Suppressor macrophage treated with lipopolysaccharide for 1 hour (primary cell): ENCODE data around the gene WWC2.
"Not testable (repeated sequence)": the region's sequence is repeated elsewhere in the genome, so short reads cannot be mapped to it uniquely, and the experiment has no call there.

ENCODE experiments used
- DNase-seq, 3 donors: peaks; one replicate each; pipeline ENCODE4 v3.0.0-alpha.2; 2020 to 2022

Gene WWC2

GRCh38 chr4:183101956-183102480 is 3.0 kb downstream of the WWC2 start:
- DNase-seq, result no peak

DNA sequence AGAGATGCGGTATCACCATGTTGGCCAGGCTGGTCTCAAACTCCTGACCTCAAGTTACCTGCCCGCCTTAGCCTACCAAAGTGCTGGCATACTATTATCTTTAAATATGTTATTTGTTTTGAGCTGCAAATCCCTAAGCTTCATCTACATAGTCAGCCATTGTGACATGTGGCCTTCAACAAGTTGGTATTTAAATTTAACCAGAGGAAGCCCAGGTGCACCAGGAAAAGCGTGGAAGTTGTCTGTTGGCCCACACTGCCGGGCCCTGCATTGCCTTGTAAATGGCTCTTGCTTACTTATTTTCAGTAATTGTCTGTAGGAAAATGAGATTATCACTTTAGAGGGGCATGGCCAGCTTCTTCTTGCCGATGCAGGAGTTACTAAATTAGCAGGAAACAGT is 6.0 kb downstream of the WWC2 start:
- no peak for DNase-seq

- no peak for DNase-seq
Observed at GRCh38 chr4:183106839-183107238, 7.8 kb downstream of the WWC2 start.

DNA sequence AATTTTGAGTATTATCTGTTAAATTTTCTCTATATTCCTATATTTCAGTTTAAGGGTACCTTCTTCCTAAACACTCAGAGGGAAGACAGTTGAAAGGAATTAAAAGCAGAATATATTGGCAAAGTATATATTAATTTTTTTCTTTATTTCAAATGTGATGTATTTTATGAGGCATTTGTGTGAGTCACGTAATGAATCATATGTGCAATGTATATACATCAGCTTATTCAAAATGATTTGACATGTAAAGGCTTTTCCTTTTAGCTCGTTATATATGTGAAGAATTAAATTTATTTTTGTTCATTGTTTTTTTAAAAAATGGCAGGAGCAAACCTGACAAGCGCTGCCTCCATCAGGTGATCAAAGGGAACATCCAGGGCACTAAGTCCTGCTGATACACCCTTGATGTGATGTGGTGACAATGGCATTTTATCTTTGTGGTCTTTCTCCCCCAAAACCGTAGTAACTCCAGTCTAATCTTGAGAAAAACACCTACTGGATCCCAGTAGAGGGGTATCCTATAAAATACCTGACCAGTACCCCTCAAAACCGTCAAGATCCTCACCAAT is 8.9 kb downstream of the WWC2 start:
- DNase-seq, result no peak

- no peak for DNase-seq
Observed at GRCh38 chr4:183110244-183110643, 11.2 kb downstream of the WWC2 start.

DNA sequence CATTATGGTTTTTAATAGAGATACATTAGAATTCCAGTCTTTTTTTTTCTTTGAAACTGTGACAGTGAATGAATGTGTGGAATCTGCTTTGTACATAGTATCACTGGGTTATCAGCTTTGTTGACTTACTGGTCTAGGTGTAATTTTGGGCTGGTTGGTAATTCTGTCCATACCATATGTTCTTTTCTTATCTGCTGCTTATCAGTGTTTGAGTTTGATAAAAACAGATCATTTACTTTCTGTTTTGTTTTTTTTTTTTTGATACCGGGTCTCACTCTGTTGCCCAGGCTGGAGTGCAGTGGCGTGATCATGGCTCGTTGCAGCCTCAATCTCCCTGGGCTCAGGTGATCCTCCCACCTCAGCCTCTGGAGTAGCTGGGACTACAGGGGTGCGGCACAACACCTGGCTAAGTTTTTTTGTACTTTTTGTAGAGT is 12.4 kb downstream of the WWC2 start:
- no peak for DNase-seq

- no peak for DNase-seq
Observed at GRCh38 chr4:183118141-183118540, 19.1 kb downstream of the WWC2 start.

DNA sequence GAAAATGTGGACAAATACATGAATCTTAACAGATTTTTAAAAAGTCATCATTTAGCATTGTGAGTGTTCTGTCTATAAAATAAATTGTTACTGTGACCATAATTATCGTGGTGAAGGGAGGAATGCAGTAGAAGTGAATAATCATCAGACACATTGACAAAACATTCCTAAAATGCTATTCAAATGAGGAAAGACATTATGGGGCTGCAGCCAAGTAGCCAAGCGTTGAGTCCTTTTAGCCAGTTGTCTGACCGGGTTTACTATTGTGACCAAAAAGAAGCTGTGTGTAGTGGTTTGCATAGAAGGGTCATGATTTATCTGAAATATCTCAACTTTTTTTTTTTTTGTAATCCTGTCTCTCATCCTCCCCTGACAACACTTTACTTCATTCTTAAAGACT is 19.5 kb downstream of the WWC2 start:
- no peak for DNase-seq

DNA sequence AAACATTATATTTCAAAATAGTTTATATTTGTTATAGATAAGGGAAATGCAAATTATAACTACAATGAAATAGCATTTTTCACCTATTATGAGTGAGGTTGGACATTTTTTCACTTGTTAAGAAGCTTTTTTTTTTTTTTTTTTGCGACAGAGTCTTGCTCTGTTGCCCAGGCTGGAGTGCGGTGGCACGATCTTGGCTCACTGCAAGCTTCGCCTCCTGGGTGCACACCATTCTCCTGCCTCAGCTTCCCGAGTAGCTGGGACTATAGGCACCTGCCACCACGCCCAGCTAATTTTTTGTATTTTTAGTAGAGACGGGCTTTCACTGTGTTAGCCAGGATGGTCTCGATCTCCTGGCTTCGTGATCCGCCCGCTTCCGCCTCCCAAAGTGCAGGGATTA is 22.6 kb downstream of the WWC2 start:
- not testable (repeated sequence) for DNase-seq

- no peak for DNase-seq
Observed at GRCh38 chr4:183124228-183124627, 25.2 kb downstream of the WWC2 start.

DNA sequence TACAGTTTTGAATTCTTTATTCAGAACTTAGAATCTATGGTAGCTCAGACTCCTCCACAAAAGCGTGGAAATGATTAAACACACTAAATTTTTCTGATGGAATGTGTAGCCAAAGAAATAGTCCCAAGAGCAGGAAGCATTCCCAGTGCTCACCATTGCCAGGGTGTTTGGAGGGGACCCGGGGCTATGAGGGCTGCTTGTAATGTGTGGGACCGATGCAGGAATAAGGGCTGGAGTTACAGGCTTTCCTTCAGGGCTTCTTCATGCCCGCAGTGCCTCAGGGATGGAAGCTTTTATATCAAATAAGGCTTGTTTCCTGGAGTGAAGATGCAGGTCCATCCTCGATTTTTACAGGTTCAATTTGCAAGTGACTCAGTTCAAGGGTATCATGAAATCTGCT is 25.8 kb downstream of the WWC2 start:
- DNase-seq, result no peak

- DNase-seq, result no peak
Observed at GRCh38 chr4:183129125-183129524, 30.1 kb downstream of the WWC2 start.

DNA sequence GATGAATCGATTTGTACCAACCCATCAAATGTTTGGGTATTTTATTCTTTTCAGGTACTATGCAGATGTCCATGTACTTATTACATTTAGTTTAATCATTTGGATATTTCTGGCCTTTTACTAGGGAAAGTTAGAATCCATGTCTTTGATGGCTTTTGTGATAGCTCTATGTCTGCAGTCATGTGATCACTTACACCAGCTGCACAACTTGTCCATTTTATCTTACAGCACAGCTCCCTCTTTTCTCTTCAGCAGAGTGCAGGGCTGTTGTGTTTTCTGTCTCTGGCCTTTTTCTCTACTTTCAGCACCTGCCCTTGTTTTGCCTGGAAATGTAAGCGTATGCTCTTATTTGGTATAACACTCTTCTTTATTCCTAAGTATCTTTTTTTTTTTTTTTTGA is 30.6 kb downstream of the WWC2 start:
- DNase-seq, result no peak

GRCh38 chr4:183130328-183131155 is 31.5 kb downstream of the WWC2 start:
- no peak for DNase-seq

GRCh38 chr4:183132081-183132480 is 33.0 kb downstream of the WWC2 start:
- DNase-seq, result no peak

DNA sequence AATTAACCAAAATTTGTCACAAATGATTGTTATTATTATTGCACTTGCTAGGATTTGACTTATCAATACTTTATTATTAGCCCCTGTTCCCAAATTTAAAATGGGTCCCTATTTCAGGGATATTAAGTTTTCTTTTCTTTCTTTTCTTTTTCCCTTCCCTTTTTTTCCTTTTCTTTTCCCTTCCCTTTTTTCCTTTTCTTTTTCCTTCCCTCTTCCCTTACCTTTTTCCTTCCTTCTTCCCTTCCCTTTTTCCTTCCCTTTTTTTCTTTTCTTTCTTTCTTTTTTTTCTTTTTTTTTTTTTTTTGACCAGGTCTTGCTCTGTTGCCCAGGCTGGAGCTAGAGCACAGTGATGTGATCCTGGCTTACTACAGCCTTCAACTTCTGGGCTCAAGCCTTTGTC is 33.8 kb downstream of the WWC2 start:
- DNase-seq, result no peak

DNA sequence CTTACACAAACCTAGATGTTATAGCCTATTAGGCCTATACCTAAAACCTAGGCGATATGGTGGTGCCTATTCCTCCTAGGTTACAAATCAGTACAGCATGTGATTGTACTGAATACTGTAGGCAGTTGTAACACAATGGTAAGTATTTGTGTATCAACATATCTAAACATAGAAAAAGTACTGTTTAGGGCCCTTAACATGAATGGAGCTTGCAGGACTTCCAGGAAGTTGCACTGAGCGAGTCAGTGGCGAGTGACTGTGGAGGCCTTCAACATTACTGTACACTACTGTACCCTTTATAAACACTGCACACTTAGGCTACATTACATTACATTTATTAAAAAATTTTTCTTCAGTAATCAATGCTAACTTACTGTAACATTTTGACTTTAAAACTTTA is 37.8 kb downstream of the WWC2 start:
- DNase-seq, result no peak

DNA sequence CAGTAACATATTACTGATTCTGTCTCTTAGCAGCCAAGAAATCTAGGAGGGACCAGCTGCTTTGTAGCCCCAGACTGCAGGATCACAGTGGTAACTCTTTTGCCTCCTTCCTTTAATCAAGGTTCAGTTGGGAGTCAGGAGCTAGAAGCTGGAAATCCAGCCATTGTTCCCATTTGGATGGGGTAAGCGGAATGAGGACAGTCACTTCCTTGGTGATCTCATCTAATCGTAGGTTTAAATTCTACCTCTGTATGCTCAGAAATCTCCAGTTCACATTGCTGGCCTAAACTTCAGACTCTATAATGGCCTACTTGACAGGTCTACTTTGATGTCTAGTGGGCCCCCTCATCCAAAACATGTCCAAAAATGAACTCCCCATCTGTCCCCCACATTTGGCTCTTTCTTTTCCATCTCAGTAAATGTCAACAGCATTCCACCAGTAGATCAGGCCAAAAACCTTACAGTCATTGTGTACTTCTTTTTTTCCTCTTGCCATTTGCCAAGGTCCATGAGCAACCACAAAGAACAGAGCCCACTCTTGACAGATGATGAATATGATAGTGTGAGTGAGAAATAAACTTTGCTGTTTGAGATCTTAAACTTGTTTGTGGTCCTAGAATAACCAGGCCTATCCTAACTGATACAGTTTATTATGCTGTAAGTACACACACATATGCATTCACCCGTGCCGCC is 40.1 kb downstream of the WWC2 start:
- no peak for DNase-seq

DNA sequence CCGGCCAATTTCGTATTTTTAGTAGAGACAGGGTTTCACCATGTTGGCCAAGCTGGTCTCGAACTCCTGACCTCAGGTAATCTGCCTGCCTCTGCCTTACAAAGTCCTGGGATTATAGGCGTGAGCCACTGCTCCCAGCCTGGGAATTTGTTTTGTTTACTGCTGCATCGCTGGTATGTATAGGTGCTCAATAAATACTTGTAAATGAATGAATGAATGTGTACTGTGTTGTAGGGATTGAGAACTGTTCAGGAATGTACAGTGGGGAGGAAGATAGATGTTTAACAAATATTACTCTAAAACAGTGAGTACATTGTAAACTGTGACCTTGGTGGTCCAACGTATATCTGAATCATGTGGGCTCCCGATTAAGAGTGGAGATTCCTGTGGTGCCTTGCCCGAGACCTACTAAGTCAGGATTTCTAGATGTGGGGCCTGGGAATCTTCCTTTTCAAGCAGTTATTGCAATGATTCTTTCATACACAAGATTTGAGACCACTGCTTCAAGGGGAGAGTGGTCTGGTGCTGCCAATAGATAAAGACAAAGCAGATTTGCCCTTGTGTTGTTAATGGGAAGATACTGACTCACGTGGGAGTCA is 41.0 kb downstream of the WWC2 start:
- no peak for DNase-seq

DNA sequence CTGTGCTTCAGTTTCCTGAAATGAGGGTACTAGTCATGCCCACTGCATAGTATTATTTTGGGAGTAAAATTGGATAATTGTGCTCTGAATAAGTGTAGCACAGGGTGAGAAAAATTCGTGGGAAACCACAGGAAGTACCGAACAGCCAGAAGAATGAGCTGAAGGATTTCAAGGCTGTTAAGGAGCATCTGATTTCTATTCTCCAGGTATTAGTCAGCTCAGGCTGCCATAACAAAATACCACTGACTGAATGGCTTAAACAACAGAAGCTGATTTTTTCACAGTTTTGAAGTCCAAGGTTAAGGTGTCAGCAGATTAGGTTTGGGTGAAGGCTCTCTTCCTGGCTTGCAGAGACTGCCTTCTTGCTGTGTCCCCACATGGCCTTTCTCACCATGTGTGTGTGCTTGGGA is 41.9 kb downstream of the WWC2 start:
- no peak for DNase-seq

GRCh38 chr4:183141997-183142396 is 42.9 kb downstream of the WWC2 start:
- DNase-seq, result no peak

GRCh38 chr4:183142571-183143550 is 43.8 kb downstream of the WWC2 start:
- no peak for DNase-seq
